WTC11 (cell line): ENCODE results near the gene PPP1R3D. TPM values are rescaled to one million over a fixed set of nuclear protein-coding genes. Genes with fewer than 3 reads are reported as not detected.

Experiments
- ATAC-seq: fragments of 200-7000 bp; cut with Tn5 transposase; 2 replicates; pipeline ENCODE4 v1.10.0; 2021; ENCODE audit warnings: mild to moderate bottlenecking, moderate library complexity
- CTCF ChIA-PET: fragments of 300-600 bp; sonication (Branson Sonifier 250); formaldehyde crosslinking; loops from one replicate; lab custom pipeline; 2021; ENCODE audit warnings: antibody characterized with exemption; lab: Charles Lee
- POLR2A ChIA-PET: fragments of 350-600 bp; sonication (Branson Sonifier 250); formaldehyde crosslinking; loops from one replicate; lab custom pipeline; 2021; ENCODE audit warnings: antibody characterized with exemption; lab: Charles Lee
- DNase-seq: peaks from one replicate; pipeline ENCODE4 v3.0.0; 2021; ENCODE audit warnings: low spot score
- H3K27ac Mint-ChIP-seq: 2 replicates; pipeline ENCODE4 v1.8.0; 2021; ENCODE audit warnings: mixed read lengths
- H3K27me3 Mint-ChIP-seq: 2 replicates; pipeline ENCODE4 v1.8.0; 2021; ENCODE audit warnings: low read depth, mild to moderate bottlenecking, moderate library complexity, mixed read lengths
- H3K36me3 Mint-ChIP-seq: 2 replicates; pipeline ENCODE4 v1.8.0; 2021; ENCODE audit warnings: mixed read lengths
- H3K4me1 Mint-ChIP-seq: 2 replicates; pipeline ENCODE4 v1.8.0; 2022; ENCODE audit warnings: mixed read lengths
- H3K4me3 Mint-ChIP-seq: 2 replicates; pipeline ENCODE4 v1.8.0; 2021; ENCODE audit warnings: mild to moderate bottlenecking, moderate library complexity, mixed read lengths
- H3K9me3 Mint-ChIP-seq: 2 replicates; pipeline ENCODE4 v1.8.0; 2021; ENCODE audit warnings: mixed read lengths
- CDX4 ChIP-seq: fragments of 250-450 bp; sonication (Bioruptor Pico); IDR thresholded peaks from 2 replicates; pipeline ENCODE4 v1.9.0; 2021; ENCODE audit warnings: moderate library complexity, mild to moderate bottlenecking, inconsistent platforms, borderline replicate concordance
- CREB1 ChIP-seq: sonication (generic); formaldehyde crosslinking; IDR thresholded peaks from 2 replicates; pipeline ENCODE4 v1.8.0; 2023; ENCODE audit warnings: mild to moderate bottlenecking, missing genetic modification reagents
- E2F4 ChIP-seq: sonication (generic); formaldehyde crosslinking; IDR thresholded peaks from 2 replicates; pipeline ENCODE4 v1.8.1; 2022; ENCODE audit warnings: low read depth, mild to moderate bottlenecking, moderate library complexity, missing genetic modification reagents, borderline replicate concordance
- ERG ChIP-seq: fragments of 250-450 bp; sonication (Bioruptor Pico); IDR thresholded peaks from 2 replicates; pipeline ENCODE4 v1.8.0; 2021; ENCODE audit warnings: mild to moderate bottlenecking
- FOXP1 ChIP-seq: sonication (generic); formaldehyde crosslinking; IDR thresholded peaks from 2 replicates; pipeline ENCODE4 v1.8.0; 2022; ENCODE audit warnings: missing genetic modification reagents, mild to moderate bottlenecking, moderate library complexity, borderline replicate concordance
- GABPB1 ChIP-seq: sonication (generic); formaldehyde crosslinking; IDR thresholded peaks from 2 replicates; pipeline ENCODE4 v1.8.1; 2023; ENCODE audit warnings: mild to moderate bottlenecking, missing genetic modification reagents
- HMGA2 ChIP-seq: fragments of 250-450 bp; sonication (Bioruptor Pico); IDR thresholded peaks from 2 replicates; pipeline ENCODE4 v1.4.0; 2021; ENCODE audit warnings: mild to moderate bottlenecking, moderate library complexity
- HMGXB4 ChIP-seq: sonication (generic); formaldehyde crosslinking; IDR thresholded peaks from 2 replicates; pipeline ENCODE4 v1.8.1; 2023; ENCODE audit warnings: mild to moderate bottlenecking, moderate library complexity, missing genetic modification reagents
- MAX ChIP-seq: sonication (generic); formaldehyde crosslinking; IDR thresholded peaks from 2 replicates; pipeline ENCODE4 v1.8.0; 2022; ENCODE audit warnings: mild to moderate bottlenecking, missing genetic modification reagents
- NFATC4 ChIP-seq: fragments of 250-450 bp; sonication (Bioruptor Pico); IDR thresholded peaks from 2 replicates; pipeline ENCODE4 v1.9.0; 2021; ENCODE audit warnings: mild to moderate bottlenecking
- NR2C2 ChIP-seq: sonication (generic); formaldehyde crosslinking; IDR thresholded peaks from 2 replicates; pipeline ENCODE4 v1.8.0; 2022; ENCODE audit warnings: mild to moderate bottlenecking, missing genetic modification reagents
- RELA ChIP-seq: sonication (generic); formaldehyde crosslinking; IDR thresholded peaks from 2 replicates; pipeline ENCODE4 v1.8.1; 2022; ENCODE audit warnings: missing genetic modification reagents, mild to moderate bottlenecking, borderline replicate concordance
- TEAD4 ChIP-seq: sonication (generic); formaldehyde crosslinking; IDR thresholded peaks from 2 replicates; pipeline ENCODE4 v1.8.0; 2022; ENCODE audit warnings: mild to moderate bottlenecking, missing genetic modification reagents
- TP53 ChIP-seq: sonication (generic); formaldehyde crosslinking; IDR thresholded peaks from 2 replicates; pipeline ENCODE4 v1.8.1; 2023; ENCODE audit warnings: mild to moderate bottlenecking, missing genetic modification reagents
- ZNF281 ChIP-seq: sonication (generic); formaldehyde crosslinking; IDR thresholded peaks from 2 replicates; pipeline ENCODE4 v1.8.0; 2023; ENCODE audit warnings: mild to moderate bottlenecking, missing genetic modification reagents
- ZNF425 ChIP-seq: fragments of 250-450 bp; sonication (Bioruptor Pico); conservative IDR thresholded peaks from 2 replicates; pipeline ENCODE4 v1.9.0; 2021; ENCODE audit warnings: mild to moderate bottlenecking
- ZNF512 ChIP-seq: sonication (generic); formaldehyde crosslinking; IDR thresholded peaks from 2 replicates; pipeline ENCODE4 v1.8.1; 2022; ENCODE audit warnings: missing genetic modification reagents, borderline replicate concordance
- total RNA-seq: library from RNA; stranded (reverse); gene quantifications from 3 replicates; pipeline ENCODE4 v1.2.3, GENCODE V29; 2021

Gene PPP1R3D
- total RNA-seq, 1 experiment from 2014 or later = 2.4 TPM

GRCh38 chr20:59903621-59904020 is 36.5 kb downstream of the PPP1R3D start (continued):
- TF ChIP-seq ZNF425 (CRISPR knock-in tag) (no peak), HMGA2 (CRISPR knock-in tag) (no peak), FOXP1 (CRISPR knock-in tag) (no peak), HMGXB4 (CRISPR knock-in tag) (no peak), E2F4 (CRISPR knock-in tag) (no peak), ERG (CRISPR knock-in tag) (no peak), ZNF281 (CRISPR knock-in tag) (no peak), CREB1 (CRISPR knock-in tag) (no peak), CDX4 (CRISPR knock-in tag) (no peak), TEAD4 (CRISPR knock-in tag) (no peak)

GRCh38 chr20:59902470-59902869 is 37.6 kb downstream of the PPP1R3D start:
- no peak overlapping the region for H3K4me3 Mint-ChIP-seq
- no peaks in the 10 kb centered on the region for H3K9me3 Mint-ChIP-seq
- ChIA-PET CTCF (no interaction called here), POLR2A (no interaction called here)
- peaks cover 62% of the 10 kb centered on the region for H3K27me3 Mint-ChIP-seq
- H3K27ac Mint-ChIP-seq = no peak overlapping the region
- peaks cover 4% of the 10 kb centered on the region; the same call in 1 of the 2 replicates for H3K4me1 Mint-ChIP-seq
- H3K36me3 Mint-ChIP-seq = no peaks in the 10 kb centered on the region
- no peak for ATAC-seq
- no peak for DNase-seq
- TF ChIP-seq GABPB1 (CRISPR knock-in tag) = no peak
- no peak for TF ChIP-seq RELA (CRISPR knock-in tag)
- TF ChIP-seq ZNF425 (CRISPR knock-in tag) = no peak
- no peak for TF ChIP-seq ZNF512 (CRISPR knock-in tag)
- no peak for TF ChIP-seq NR2C2
- TF ChIP-seq CREB1 (CRISPR knock-in tag) = no peak
- TF ChIP-seq NFATC4 (CRISPR knock-in tag) = no peak
- no peak for TF ChIP-seq TEAD4 (CRISPR knock-in tag)
- no peak for TF ChIP-seq E2F4 (CRISPR knock-in tag)
- no peak for TF ChIP-seq TP53
- no peak for TF ChIP-seq ERG (CRISPR knock-in tag)
- no peak for TF ChIP-seq MAX (CRISPR knock-in tag)
